WI38 (cell line): Measurements from ENCODE around the gene EIF5A2.
A peak's percentile ranks its signal among the peaks of the same experiment; 100 is the strongest.

ENCODE experiments used
- H3K4me3 ChIP-seq: 2 replicates; pipeline ENCODE4 v1.5.1; 2011; ENCODE audit warnings: low read depth, mild to moderate bottlenecking, control low read depth, low read length
- CTCF ChIP-seq: IDR thresholded peaks from 2 replicates; pipeline ENCODE4 v1.5.1; 2012; ENCODE audit warnings: low read depth, mild to moderate bottlenecking, control low read depth, low read length

The EIF5A2 gene

GRCh38 chr3:170869645-170870593 is 38.5 kb downstream of the EIF5A2 start, which contains the start of gene RPL22L1:
Gene RPL22L1, minus strand, starts transcription at chr3:170870195. Its CDS starts 28 bp downstream, at chr3:170870167.
- no peak for TF ChIP-seq CTCF
- H3K4me3 ChIP-seq: peak within 1 kb of the TSS; percentile 95

GRCh38 chr3:170869239-170869590 is 39.2 kb downstream of the EIF5A2 start:
- H3K4me3 ChIP-seq: peak overlapping the region; percentile 95
- no peak for TF ChIP-seq CTCF

GRCh38 chr3:170868577-170869238 is 39.7 kb downstream of the EIF5A2 start:
- H3K4me3 ChIP-seq: peak overlapping the region; percentile 95
- TF ChIP-seq CTCF: no peak

GRCh38 chr3:170867143-170867937 is 41.1 kb downstream of the EIF5A2 start:
- no peak overlapping the region; the same call in 1 of the 2 replicates for H3K4me3 ChIP-seq

GRCh38 chr3:170866499-170866898 is 41.9 kb downstream of the EIF5A2 start:
- no peak overlapping the region for H3K4me3 ChIP-seq
- TF ChIP-seq CTCF: no peak

More at GRCh38 chr3:170867143-170867937, 41.1 kb downstream of the EIF5A2 start:
- no peak for TF ChIP-seq CTCF

- no peak overlapping the region for H3K4me3 ChIP-seq
- TF ChIP-seq CTCF: no peak
These were observed 43.0 kb downstream of the EIF5A2 start for GRCh38 chr3:170865209-170866094.
